Measurements from ENCODE around the gene VCX2.
"Not testable (repeated sequence)": the region's sequence is repeated elsewhere in the genome, so short reads cannot be mapped to it uniquely, and the experiment has no call there.

DNA sequence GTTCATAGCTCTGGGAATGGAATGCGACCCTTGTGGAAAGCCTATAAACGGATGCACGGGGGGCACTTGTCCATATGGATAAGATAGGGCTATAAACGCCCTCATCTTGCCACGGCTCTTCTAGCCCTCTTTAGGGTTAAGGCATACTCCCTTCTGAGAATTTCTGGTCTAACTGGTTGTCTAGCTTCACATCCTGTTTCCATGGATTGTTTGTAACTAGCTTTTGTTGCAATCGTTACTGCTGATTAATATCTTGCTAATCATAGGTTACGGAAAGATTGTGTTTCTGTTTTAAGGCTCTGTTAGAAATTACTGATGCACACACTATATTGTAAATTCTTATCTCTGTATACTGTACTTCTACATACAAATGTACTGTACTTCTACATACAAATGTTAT is 17.1 kb downstream of the VCX2 start:
- TF ChIP-seq CTCF, EZH2, EZH2phosphoT487 (IDR thresholded peaks at IDR 0.05): not testable (repeated sequence)

Data from neural progenitor cell (in vitro differentiated cells).